ENCODE data around the gene KRTAP20-4. TPM values are rescaled to one million over a fixed set of nuclear protein-coding genes. Genes with fewer than 3 reads are reported as not detected.

KRTAP20-4 gene
- total RNA-seq (not detected), polyA plus RNA-seq (not detected)

GRCh38 chr21:30620522-30620921, at the start of gene KRTAP20-4:
KRTAP20-4 (plus strand) TSS chr21:30620627.
- Histone ChIP-seq H3K9ac (ENCODE audit: low read depth in 1 of 2, low read length in 2 of 2) (no peak within 1 kb of the TSS), H3K4me3 (ENCODE audit: low read depth in 1 of 3, low read length in 3 of 3) (no peak within 1 kb of the TSS), H3K4me1 (ENCODE audit: control insufficient read depth in 4 of 4, insufficient read depth in 4 of 4, low read length in 3 of 4) (no peaks in the 10 kb centered on the region), H3K9me3 (ENCODE audit: control insufficient read depth in 4 of 4, low read length in 3 of 4) (no peaks in the 10 kb centered on the region), H3K27me3 (ENCODE audit: control insufficient read depth in 4 of 4, insufficient read depth in 4 of 4, low read length in 3 of 4) (no peaks in the 10 kb centered on the region), H3K27ac (ENCODE audit: low read depth in 1 of 2, low read length in 2 of 2) (no peak within 1 kb of the TSS), H3K36me3 (ENCODE audit: control insufficient read depth in 4 of 4, insufficient read depth in 3 of 4, low read depth in 1 of 4, low read length in 3 of 4) (no peaks in the 10 kb centered on the region)
- TF ChIP-seq RAD21 (IDR thresholded peaks at IDR 0.05), result no peak
- WGBS, result 66% methylated on average over 3 of the region's 3 CpGs
- DNase-seq (ENCODE audit: low spot score), result no peak

GRCh38 chr21:30577766-30578165, 42.7 kb upstream of the KRTAP20-4 start:
- no peaks in the 10 kb centered on the region for H3K27me3 ChIP-seq (ENCODE audit: control insufficient read depth in 4 of 4, insufficient read depth in 4 of 4, low read length in 3 of 4)
- no peak overlapping the region for H3K9ac ChIP-seq (ENCODE audit: low read depth in 1 of 2, low read length in 2 of 2)
- H3K36me3 ChIP-seq (ENCODE audit: control insufficient read depth in 4 of 4, insufficient read depth in 3 of 4, low read depth in 1 of 4, low read length in 3 of 4), result no peaks in the 10 kb centered on the region
- TF ChIP-seq, protein P1, sequence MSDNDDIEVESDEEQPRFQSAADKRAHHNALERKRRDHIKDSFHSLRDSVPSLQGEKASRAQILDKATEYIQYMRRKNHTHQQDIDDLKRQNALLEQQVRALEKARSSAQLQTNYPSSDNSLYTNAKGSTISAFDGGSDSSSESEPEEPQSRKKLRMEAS (IDR thresholded peaks at IDR 0.05), result no peak
- no peak for TF ChIP-seq FOXA1 (IDR thresholded peaks at IDR 0.05)
- TF ChIP-seq YY1 (IDR thresholded peaks at IDR 0.05), result no peak
- TF ChIP-seq JUND (IDR thresholded peaks at IDR 0.05), result no peak
- TF ChIP-seq HNF4A (conservative IDR thresholded peaks at IDR 0.05), result no peak
- TF ChIP-seq, protein P2, sequence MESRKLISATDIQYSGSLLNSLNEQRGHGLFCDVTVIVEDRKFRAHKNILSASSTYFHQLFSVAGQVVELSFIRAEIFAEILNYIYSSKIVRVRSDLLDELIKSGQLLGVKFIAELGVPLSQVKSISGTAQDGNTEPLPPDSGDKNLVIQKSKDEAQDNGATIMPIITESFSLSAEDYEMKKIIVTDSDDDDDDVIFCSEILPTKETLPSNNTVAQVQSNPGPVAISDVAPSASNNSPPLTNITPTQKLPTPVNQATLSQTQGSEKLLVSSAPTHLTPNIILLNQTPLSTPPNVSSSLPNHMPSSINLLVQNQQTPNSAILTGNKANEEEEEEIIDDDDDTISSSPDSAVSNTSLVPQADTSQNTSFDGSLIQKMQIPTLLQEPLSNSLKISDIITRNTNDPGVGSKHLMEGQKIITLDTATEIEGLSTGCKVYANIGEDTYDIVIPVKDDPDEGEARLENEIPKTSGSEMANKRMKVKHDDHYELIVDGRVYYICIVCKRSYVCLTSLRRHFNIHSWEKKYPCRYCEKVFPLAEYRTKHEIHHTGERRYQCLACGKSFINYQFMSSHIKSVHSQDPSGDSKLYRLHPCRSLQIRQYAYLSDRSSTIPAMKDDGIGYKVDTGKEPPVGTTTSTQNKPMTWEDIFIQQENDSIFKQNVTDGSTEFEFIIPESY (IDR thresholded peaks at IDR 0.05), result no peak
- TF ChIP-seq NR2F2 (IDR thresholded peaks at IDR 0.05), result no peak
- TF ChIP-seq RXRA (IDR thresholded peaks at IDR 0.05), result no peak
- TF ChIP-seq, protein P3, sequence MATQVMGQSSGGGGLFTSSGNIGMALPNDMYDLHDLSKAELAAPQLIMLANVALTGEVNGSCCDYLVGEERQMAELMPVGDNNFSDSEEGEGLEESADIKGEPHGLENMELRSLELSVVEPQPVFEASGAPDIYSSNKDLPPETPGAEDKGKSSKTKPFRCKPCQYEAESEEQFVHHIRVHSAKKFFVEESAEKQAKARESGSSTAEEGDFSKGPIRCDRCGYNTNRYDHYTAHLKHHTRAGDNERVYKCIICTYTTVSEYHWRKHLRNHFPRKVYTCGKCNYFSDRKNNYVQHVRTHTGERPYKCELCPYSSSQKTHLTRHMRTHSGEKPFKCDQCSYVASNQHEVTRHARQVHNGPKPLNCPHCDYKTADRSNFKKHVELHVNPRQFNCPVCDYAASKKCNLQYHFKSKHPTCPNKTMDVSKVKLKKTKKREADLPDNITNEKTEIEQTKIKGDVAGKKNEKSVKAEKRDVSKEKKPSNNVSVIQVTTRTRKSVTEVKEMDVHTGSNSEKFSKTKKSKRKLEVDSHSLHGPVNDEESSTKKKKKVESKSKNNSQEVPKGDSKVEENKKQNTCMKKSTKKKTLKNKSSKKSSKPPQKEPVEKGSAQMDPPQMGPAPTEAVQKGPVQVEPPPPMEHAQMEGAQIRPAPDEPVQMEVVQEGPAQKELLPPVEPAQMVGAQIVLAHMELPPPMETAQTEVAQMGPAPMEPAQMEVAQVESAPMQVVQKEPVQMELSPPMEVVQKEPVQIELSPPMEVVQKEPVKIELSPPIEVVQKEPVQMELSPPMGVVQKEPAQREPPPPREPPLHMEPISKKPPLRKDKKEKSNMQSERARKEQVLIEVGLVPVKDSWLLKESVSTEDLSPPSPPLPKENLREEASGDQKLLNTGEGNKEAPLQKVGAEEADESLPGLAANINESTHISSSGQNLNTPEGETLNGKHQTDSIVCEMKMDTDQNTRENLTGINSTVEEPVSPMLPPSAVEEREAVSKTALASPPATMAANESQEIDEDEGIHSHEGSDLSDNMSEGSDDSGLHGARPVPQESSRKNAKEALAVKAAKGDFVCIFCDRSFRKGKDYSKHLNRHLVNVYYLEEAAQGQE (IDR thresholded peaks at IDR 0.05), result no peak
- TF ChIP-seq ATF3 (IDR thresholded peaks at IDR 0.05), result no peak
- no peak for TF ChIP-seq FOXA2 (IDR thresholded peaks at IDR 0.05)
- TF ChIP-seq, protein P4, sequence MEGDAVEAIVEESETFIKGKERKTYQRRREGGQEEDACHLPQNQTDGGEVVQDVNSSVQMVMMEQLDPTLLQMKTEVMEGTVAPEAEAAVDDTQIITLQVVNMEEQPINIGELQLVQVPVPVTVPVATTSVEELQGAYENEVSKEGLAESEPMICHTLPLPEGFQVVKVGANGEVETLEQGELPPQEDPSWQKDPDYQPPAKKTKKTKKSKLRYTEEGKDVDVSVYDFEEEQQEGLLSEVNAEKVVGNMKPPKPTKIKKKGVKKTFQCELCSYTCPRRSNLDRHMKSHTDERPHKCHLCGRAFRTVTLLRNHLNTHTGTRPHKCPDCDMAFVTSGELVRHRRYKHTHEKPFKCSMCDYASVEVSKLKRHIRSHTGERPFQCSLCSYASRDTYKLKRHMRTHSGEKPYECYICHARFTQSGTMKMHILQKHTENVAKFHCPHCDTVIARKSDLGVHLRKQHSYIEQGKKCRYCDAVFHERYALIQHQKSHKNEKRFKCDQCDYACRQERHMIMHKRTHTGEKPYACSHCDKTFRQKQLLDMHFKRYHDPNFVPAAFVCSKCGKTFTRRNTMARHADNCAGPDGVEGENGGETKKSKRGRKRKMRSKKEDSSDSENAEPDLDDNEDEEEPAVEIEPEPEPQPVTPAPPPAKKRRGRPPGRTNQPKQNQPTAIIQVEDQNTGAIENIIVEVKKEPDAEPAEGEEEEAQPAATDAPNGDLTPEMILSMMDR (IDR thresholded peaks at IDR 0.05; ENCODE audit: low read depth, low read length, missing input control), result no peak
- H3K4me1 ChIP-seq (ENCODE audit: control insufficient read depth in 4 of 4, insufficient read depth in 4 of 4, low read length in 3 of 4), result no peaks in the 10 kb centered on the region
- H3K9me3 ChIP-seq (ENCODE audit: control insufficient read depth in 4 of 4, low read length in 3 of 4), result no peaks in the 10 kb centered on the region
- H3K27ac ChIP-seq (ENCODE audit: low read depth in 1 of 2, low read length in 2 of 2), result no peak overlapping the region
- DNase-seq (ENCODE audit: low spot score), result no peak
- H3K4me3 ChIP-seq (ENCODE audit: low read depth in 1 of 3, low read length in 3 of 3), result no peak overlapping the region
